Neutrophil (primary cell): ENCODE measurements around the gene GUCA1A.

Experiments used
- H3K27ac ChIP-seq: fragments of 200-600 bp; sonication (generic); 2 replicates; pipeline ENCODE4 v1.5.1; 2016; ENCODE audit warnings: mild to moderate bottlenecking, moderate library complexity
- H3K27me3 ChIP-seq: fragments of 200-600 bp; sonication (generic); 2 replicates; pipeline ENCODE4 v1.6.0; 2016; ENCODE audit warnings: mild to moderate bottlenecking
- H3K36me3 ChIP-seq: fragments of 200-600 bp; sonication (generic); 2 replicates; pipeline ENCODE4 v1.5.1; 2017
- H3K4me1 ChIP-seq, 2 experiments: fragments of 200-600 bp in 1 of 2; sonication (generic) in 1 of 2; 1 replicate in 1 of 2; 2 replicates in 1 of 2; pipeline versions ENCODE4 v1.5.1 to v1.6.1; 2013 to 2016; ENCODE audit warnings: low read depth in 1 of 2, low read length in 1 of 2, mild to moderate bottlenecking in 1 of 2, moderate library complexity in 1 of 2; ENCODE audit not compliant: control insufficient read depth in 1 of 2, insufficient read depth in 1 of 2
- H3K4me3 ChIP-seq, 2 experiments: fragments of 200-600 bp in 1 of 2; sonication (generic) in 1 of 2; 1 replicate in 1 of 2; 2 replicates in 1 of 2; pipeline ENCODE4 v1.5.1; 2013 to 2016; ENCODE audit warnings: low read depth in 1 of 2, low read length in 1 of 2, mild to moderate bottlenecking in 1 of 2, moderate library complexity in 1 of 2
- H3K9me3 ChIP-seq: fragments of 200-600 bp; sonication (generic); 2 replicates; pipeline ENCODE4 v1.5.1; 2016
- CTCF ChIP-seq: fragments of 200-600 bp; sonication (generic); IDR thresholded peaks from 2 replicates; pipeline ENCODE4 v1.5.1; 2016; ENCODE audit warnings: antibody characterized with exemption

Gene GUCA1A

DNA sequence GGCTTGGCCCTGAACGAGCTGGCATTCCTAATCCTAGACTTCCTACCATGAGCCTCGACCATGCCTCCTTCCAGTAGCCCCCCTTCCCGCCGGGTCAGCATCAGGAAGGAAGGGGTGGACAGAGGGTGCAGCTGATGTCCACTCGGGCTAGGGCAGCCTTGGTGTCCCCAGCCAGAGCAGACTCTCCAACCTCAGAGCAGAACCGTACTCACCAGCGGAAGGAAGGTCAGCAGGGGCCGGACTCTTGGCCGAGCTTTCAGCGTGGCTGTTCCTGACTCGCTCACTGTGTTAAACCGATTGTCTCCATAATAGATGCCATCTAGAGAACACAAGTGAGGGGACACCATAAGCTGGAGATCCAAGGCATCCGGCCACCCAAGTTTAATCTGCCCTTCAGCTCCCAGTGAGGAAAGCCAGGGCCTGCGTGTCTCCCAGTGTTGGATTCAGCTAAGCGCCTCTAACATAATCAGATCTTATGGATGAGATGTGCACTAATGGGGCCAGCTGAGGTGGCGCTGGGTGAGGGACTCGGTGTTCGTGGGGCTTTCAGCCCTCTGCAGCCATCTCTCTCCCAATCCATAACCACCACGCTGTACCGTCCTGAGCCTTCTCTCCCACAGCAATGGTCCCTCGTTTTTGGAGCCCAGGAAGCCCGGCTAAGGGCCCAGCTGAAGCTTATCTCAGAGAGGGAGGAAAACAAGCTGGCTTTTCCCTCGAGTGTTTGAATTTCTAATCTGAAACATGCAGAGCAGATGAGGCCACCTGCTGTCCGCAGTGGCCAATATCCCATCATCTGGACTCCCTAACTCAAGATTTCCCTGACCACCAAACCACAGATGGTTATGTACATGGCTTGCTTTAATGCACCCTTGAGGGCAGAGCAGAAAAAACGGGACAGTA lies 44.5 kb upstream of the GUCA1A start:
- H3K27me3 ChIP-seq: no peaks in the 10 kb centered on the region
- H3K27ac ChIP-seq: no peak overlapping the region
- H3K4me1 ChIP-seq: no peaks in the 10 kb centered on the region
- no peak for TF ChIP-seq CTCF
- H3K9me3 ChIP-seq: no peaks in the 10 kb centered on the region
- no peaks in the 10 kb centered on the region for H3K36me3 ChIP-seq
- no peak overlapping the region for H3K4me3 ChIP-seq

GRCh38 chr6:42129360-42129676 lies 43.8 kb upstream of the GUCA1A start:
- no peaks in the 10 kb centered on the region for H3K36me3 ChIP-seq
- no peak overlapping the region for H3K4me3 ChIP-seq
- H3K27ac ChIP-seq: no peak overlapping the region
- H3K4me1 ChIP-seq: no peaks in the 10 kb centered on the region
- TF ChIP-seq CTCF: no peak
- no peaks in the 10 kb centered on the region for H3K27me3 ChIP-seq
- no peaks in the 10 kb centered on the region for H3K9me3 ChIP-seq

- Histone ChIP-seq H3K27ac (no peak overlapping the region), H3K36me3 (no peaks in the 10 kb centered on the region)
Observed at GRCh38 chr6:42131531-42131930, 41.6 kb upstream of the GUCA1A start.

GRCh38 chr6:42133926-42134325 lies 39.2 kb upstream of the GUCA1A start:
- Histone ChIP-seq H3K27ac (no peak overlapping the region), H3K9me3 (no peaks in the 10 kb centered on the region), H3K27me3 (peaks cover 12% of the 10 kb centered on the region), H3K4me3 (no peak overlapping the region), H3K4me1 (no peaks in the 10 kb centered on the region), H3K36me3 (no peaks in the 10 kb centered on the region)
- TF ChIP-seq CTCF: no peak

More at GRCh38 chr6:42131531-42131930, 41.6 kb upstream of the GUCA1A start:
- no peak for TF ChIP-seq CTCF
- Histone ChIP-seq H3K27me3 (peaks cover 1% of the 10 kb centered on the region), H3K4me3 (no peak overlapping the region), H3K4me1 (no peaks in the 10 kb centered on the region), H3K9me3 (no peaks in the 10 kb centered on the region)

- Histone ChIP-seq H3K27ac (no peak overlapping the region), H3K4me1 (no peaks in the 10 kb centered on the region), H3K27me3 (peaks cover 18% of the 10 kb centered on the region), H3K36me3 (no peaks in the 10 kb centered on the region), H3K9me3 (no peaks in the 10 kb centered on the region), H3K4me3 (no peak overlapping the region)
- TF ChIP-seq CTCF: no peak
Observed at GRCh38 chr6:42135161-42135560, 38.0 kb upstream of the GUCA1A start.
